ENCODE data around the gene OSBPL6. TPM values are rescaled to one million over a fixed set of nuclear protein-coding genes. Genes with fewer than 3 reads are reported as not detected.

The OSBPL6 gene
- total RNA-seq, 1 experiment from 2014 or later, result 2.1 TPM

DNA sequence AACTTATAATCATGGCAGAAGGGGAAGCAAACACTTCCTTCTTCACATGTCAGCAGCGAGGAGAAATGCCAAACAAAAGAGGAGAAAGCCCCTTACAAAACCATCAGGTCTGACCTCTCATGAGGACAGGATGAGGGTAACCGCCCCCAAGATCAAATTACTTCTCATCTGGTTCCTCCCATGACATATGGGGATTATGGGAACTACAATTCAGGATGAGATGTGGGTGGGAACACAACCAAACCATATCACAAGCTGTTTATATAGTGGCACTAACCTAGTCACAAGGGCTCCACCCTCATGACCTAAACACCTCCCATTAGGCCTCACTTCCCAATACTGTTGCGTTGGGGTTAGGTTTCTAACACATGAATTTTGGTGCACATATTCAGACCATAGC is 110.0 kb downstream of the OSBPL6 start:
- H3K4me1 ChIP-seq (ENCODE audit: control insufficient read depth, insufficient read depth, low read length), result no peaks in the 10 kb centered on the region
- no peaks in the 10 kb centered on the region for H3K9me3 ChIP-seq (ENCODE audit: control insufficient read depth, insufficient read depth, low read depth, low read length)
- no TSS peak for BruUV-seq (replicated peaks)
- ATAC-seq (no peak), DNase-seq (ENCODE audit: low read depth, low spot score) (no peak)
- no peak overlapping the region for H3K4me3 ChIP-seq (ENCODE audit: low read depth in 2 of 2, low read length in 2 of 2)
- H3K27me3 ChIP-seq (ENCODE audit: control insufficient read depth, insufficient read depth, low read length), result no peaks in the 10 kb centered on the region
- in situ Hi-C loops (cut with HindIII; ENCODE audit: low pct_unique_long_range_greater_than_20kb, low sequenced_read_pairs) (no loop called here), intact Hi-C loops (cut with micrococcal nuclease; ENCODE audit: unreplicated experiment) (no loop called here)
- ChIA-PET POLR2A (no interaction called here), CTCF (no interaction called here)
- H3K27ac ChIP-seq (ENCODE audit: low read length), result no peak overlapping the region
- no peaks in the 10 kb centered on the region for H3K36me3 ChIP-seq (ENCODE audit: control insufficient read depth, insufficient read depth, low read length)
- TF ChIP-seq SIN3A (IDR thresholded peaks at IDR 0.05; ENCODE audit: borderline replicate concordance, insufficient read depth, low read depth, low read length), result no peak
- TF ChIP-seq, protein P1, sequence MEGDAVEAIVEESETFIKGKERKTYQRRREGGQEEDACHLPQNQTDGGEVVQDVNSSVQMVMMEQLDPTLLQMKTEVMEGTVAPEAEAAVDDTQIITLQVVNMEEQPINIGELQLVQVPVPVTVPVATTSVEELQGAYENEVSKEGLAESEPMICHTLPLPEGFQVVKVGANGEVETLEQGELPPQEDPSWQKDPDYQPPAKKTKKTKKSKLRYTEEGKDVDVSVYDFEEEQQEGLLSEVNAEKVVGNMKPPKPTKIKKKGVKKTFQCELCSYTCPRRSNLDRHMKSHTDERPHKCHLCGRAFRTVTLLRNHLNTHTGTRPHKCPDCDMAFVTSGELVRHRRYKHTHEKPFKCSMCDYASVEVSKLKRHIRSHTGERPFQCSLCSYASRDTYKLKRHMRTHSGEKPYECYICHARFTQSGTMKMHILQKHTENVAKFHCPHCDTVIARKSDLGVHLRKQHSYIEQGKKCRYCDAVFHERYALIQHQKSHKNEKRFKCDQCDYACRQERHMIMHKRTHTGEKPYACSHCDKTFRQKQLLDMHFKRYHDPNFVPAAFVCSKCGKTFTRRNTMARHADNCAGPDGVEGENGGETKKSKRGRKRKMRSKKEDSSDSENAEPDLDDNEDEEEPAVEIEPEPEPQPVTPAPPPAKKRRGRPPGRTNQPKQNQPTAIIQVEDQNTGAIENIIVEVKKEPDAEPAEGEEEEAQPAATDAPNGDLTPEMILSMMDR (IDR thresholded peaks at IDR 0.05), result no peak
- TF ChIP-seq POLR2AphosphoS5 (IDR thresholded peaks at IDR 0.05; ENCODE audit: low read depth, low read length), result no peak
- TF ChIP-seq, protein P2, sequence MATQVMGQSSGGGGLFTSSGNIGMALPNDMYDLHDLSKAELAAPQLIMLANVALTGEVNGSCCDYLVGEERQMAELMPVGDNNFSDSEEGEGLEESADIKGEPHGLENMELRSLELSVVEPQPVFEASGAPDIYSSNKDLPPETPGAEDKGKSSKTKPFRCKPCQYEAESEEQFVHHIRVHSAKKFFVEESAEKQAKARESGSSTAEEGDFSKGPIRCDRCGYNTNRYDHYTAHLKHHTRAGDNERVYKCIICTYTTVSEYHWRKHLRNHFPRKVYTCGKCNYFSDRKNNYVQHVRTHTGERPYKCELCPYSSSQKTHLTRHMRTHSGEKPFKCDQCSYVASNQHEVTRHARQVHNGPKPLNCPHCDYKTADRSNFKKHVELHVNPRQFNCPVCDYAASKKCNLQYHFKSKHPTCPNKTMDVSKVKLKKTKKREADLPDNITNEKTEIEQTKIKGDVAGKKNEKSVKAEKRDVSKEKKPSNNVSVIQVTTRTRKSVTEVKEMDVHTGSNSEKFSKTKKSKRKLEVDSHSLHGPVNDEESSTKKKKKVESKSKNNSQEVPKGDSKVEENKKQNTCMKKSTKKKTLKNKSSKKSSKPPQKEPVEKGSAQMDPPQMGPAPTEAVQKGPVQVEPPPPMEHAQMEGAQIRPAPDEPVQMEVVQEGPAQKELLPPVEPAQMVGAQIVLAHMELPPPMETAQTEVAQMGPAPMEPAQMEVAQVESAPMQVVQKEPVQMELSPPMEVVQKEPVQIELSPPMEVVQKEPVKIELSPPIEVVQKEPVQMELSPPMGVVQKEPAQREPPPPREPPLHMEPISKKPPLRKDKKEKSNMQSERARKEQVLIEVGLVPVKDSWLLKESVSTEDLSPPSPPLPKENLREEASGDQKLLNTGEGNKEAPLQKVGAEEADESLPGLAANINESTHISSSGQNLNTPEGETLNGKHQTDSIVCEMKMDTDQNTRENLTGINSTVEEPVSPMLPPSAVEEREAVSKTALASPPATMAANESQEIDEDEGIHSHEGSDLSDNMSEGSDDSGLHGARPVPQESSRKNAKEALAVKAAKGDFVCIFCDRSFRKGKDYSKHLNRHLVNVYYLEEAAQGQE (IDR thresholded peaks at IDR 0.05; ENCODE audit: insufficient read depth in 1 of 2, low read depth in 2 of 2, low read length in 1 of 2), result no peak
- TF ChIP-seq TCF7L2 (IDR thresholded peaks at IDR 0.05; ENCODE audit: low read depth, low read length), result no peak

DNA sequence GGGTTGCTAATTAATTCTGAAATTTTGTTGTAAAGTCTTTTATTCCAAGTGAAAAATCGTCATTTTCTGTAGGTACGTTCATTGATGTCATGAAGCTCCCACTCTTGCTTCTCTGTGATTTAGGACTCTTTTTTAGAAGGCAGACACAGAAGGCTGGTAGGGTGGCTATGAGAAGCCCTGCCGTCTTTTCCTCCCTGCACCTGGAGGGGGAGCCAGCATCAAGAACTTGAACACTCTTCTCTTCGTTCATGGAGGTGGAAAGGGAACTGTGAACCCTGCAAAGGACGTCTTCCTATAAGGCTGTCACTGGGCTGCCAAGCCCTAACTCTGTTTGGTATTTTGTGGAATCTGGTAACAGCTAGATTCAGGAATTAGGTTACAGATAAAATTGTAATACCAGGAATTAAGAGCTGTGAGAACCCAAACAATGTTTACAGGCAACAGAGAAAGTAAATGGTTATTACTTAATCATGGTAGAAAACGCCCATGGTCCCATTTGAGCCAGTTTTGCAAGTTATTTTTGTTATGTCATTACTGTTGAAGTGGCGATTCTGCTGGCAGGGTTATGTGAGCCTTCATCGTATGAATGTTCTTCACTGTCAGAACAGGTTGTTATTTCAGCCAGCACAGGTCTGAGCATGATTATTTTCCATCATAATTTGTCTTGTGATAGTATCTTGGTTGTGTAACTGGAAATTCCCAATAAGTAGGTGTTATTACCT is 112.2 kb downstream of the OSBPL6 start:
- Histone ChIP-seq H3K27ac (ENCODE audit: low read length) (no peak overlapping the region), H3K36me3 (ENCODE audit: control insufficient read depth, insufficient read depth, low read length) (no peaks in the 10 kb centered on the region), H3K4me3 (ENCODE audit: low read depth in 2 of 2, low read length in 2 of 2) (no peak overlapping the region), H3K4me1 (ENCODE audit: control insufficient read depth, insufficient read depth, low read length) (no peaks in the 10 kb centered on the region), H3K27me3 (ENCODE audit: control insufficient read depth, insufficient read depth, low read length) (no peaks in the 10 kb centered on the region), H3K9me3 (ENCODE audit: control insufficient read depth, insufficient read depth, low read depth, low read length) (no peaks in the 10 kb centered on the region)
- ATAC-seq, result peak; percentile 96
- TF ChIP-seq SIN3A (IDR thresholded peaks at IDR 0.05; ENCODE audit: borderline replicate concordance, insufficient read depth, low read depth, low read length), result no peak
- TF ChIP-seq, protein P1 (IDR thresholded peaks at IDR 0.05), result peak; percentile 85
- TF ChIP-seq, protein P2 (IDR thresholded peaks at IDR 0.05; ENCODE audit: insufficient read depth in 1 of 2, low read depth in 2 of 2, low read length in 1 of 2), result no peak
- TF ChIP-seq POLR2AphosphoS5 (IDR thresholded peaks at IDR 0.05; ENCODE audit: low read depth, low read length), result no peak
- TF ChIP-seq TCF7L2 (IDR thresholded peaks at IDR 0.05; ENCODE audit: low read depth, low read length), result no peak
- in situ Hi-C loops (cut with HindIII; ENCODE audit: low pct_unique_long_range_greater_than_20kb, low sequenced_read_pairs) (no loop called here), intact Hi-C loops (cut with micrococcal nuclease; ENCODE audit: unreplicated experiment) (loop anchor here (2.0 kb wide), 1 partner anchor 108 kb away; no protein-coding TSS in a partner anchor)
- peak; percentile 38 for DNase-seq (ENCODE audit: low read depth, low spot score)
- POLR2A ChIA-PET, result interaction anchor here (0.5 kb wide), 1 partner anchor 149 kb away, joined by 3 read pairs; no protein-coding TSS in a partner anchor
- CTCF ChIA-PET, result no interaction called here
- BruUV-seq (replicated peaks), result no TSS peak

Data from Panc1 (cell line).